Right lobe of liver (tissue), 4 donors: Measurements from ENCODE around the gene MX2.

Experiments used
- POLR2A ChIP-seq: fragments of 450-650 bp; IDR thresholded peaks from one replicate; pipeline ENCODE4 v1.6.1; 2017; ENCODE audit warnings: antibody characterized with exemption, mild to moderate bottlenecking
- TF ChIP-seq, protein P1 (sequence below), 4 donors: fragments of 200-600 bp in 3 of 4; fragments of 450-650 bp in 1 of 4; IDR thresholded peaks; one replicate each; pipeline versions ENCODE4 v1.5.1 to v1.8.0; 2016 to 2022; ENCODE audit warnings: antibody characterized with exemption in 4 of 4, mild to moderate bottlenecking in 2 of 4
- donor health status: DM: no; HTN: no; CAD: no.
- donor health status: DM: no; HTN: no; CAD: no.
- donor health status: DM: no; HTN: yes; CAD: no.

- TF ChIP-seq POLR2A, result no peak
- TF ChIP-seq, protein P1, sequence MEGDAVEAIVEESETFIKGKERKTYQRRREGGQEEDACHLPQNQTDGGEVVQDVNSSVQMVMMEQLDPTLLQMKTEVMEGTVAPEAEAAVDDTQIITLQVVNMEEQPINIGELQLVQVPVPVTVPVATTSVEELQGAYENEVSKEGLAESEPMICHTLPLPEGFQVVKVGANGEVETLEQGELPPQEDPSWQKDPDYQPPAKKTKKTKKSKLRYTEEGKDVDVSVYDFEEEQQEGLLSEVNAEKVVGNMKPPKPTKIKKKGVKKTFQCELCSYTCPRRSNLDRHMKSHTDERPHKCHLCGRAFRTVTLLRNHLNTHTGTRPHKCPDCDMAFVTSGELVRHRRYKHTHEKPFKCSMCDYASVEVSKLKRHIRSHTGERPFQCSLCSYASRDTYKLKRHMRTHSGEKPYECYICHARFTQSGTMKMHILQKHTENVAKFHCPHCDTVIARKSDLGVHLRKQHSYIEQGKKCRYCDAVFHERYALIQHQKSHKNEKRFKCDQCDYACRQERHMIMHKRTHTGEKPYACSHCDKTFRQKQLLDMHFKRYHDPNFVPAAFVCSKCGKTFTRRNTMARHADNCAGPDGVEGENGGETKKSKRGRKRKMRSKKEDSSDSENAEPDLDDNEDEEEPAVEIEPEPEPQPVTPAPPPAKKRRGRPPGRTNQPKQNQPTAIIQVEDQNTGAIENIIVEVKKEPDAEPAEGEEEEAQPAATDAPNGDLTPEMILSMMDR (IDR thresholded peaks at IDR 0.05), result no peak
Observed at GRCh38 chr21:41428311-41428710, 66.5 kb downstream of the MX2 start.
